Activated CD8-positive, alpha-beta T cell treated with anti-CD3 and anti-CD28 coated beads, Interleukin-2, amount 10 ng/mL, durations not matched to agents 7 days and 5 days (primary cell): Measurements from ENCODE around the gene BCAS1. TPM values are rescaled to one million over a fixed set of nuclear protein-coding genes. Genes with fewer than 3 reads are reported as not detected.

Experiments
- ATAC-seq: fragments of 150-1000 bp; cut with Tn5 transposase; one replicate; pipeline ENCODE4 v1.10.0; 2021; ENCODE audit warnings: moderate library complexity
- CTCF ChIA-PET: fragments of 350-600 bp; sonication (Branson Sonifier 250); formaldehyde crosslinking; loops from one replicate; lab custom pipeline; 2021; ENCODE audit warnings: antibody characterized with exemption; lab: Charles Lee
- POLR2A ChIA-PET: fragments of 350-600 bp; sonication (Branson Sonifier 250); formaldehyde crosslinking; loops from one replicate; lab custom pipeline; 2021; ENCODE audit warnings: antibody characterized with exemption; lab: Charles Lee
- DNase-seq: peaks from one replicate; pipeline ENCODE4 v3.0.0-alpha.2; 2020
- H3K27ac Mint-ChIP-seq: one replicate; pipeline ENCODE4 v1.8.0; 2021; ENCODE audit warnings: mild to moderate bottlenecking, mixed read lengths
- H3K27me3 Mint-ChIP-seq: one replicate; pipeline ENCODE4 v1.8.0; 2021; ENCODE audit warnings: low read depth, mixed read lengths
- H3K36me3 Mint-ChIP-seq: one replicate; pipeline ENCODE4 v1.8.0; 2021; ENCODE audit warnings: low read depth, mixed read lengths
- H3K4me1 Mint-ChIP-seq: one replicate; pipeline ENCODE4 v1.8.0; 2021; ENCODE audit warnings: low read depth, mixed read lengths
- H3K4me3 Mint-ChIP-seq: one replicate; pipeline ENCODE4 v1.8.0; 2021; ENCODE audit warnings: mild to moderate bottlenecking, mixed read lengths
- H3K9me3 Mint-ChIP-seq: one replicate; pipeline ENCODE4 v1.8.0; 2022; ENCODE audit warnings: mixed read lengths; ENCODE audit not compliant: insufficient read depth
- total RNA-seq, 2 experiments: library from RNA; stranded (reverse); gene quantifications; one replicate each; pipeline ENCODE4 v1.2.3, GENCODE V29; 2021

Gene BCAS1, protein sequence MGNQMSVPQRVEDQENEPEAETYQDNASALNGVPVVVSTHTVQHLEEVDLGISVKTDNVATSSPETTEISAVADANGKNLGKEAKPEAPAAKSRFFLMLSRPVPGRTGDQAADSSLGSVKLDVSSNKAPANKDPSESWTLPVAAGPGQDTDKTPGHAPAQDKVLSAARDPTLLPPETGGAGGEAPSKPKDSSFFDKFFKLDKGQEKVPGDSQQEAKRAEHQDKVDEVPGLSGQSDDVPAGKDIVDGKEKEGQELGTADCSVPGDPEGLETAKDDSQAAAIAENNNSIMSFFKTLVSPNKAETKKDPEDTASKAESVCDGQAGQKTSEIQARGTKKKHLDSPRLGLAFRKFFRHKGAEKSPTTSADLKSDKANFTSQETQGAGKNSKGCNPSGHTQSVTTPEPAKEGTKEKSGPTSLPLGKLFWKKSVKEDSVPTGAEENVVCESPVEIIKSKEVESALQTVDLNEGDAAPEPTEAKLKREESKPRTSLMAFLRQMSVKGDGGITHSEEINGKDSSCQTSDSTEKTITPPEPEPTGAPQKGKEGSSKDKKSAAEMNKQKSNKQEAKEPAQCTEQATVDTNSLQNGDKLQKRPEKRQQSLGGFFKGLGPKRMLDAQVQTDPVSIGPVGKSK
- not detected for total RNA-seq

DNA sequence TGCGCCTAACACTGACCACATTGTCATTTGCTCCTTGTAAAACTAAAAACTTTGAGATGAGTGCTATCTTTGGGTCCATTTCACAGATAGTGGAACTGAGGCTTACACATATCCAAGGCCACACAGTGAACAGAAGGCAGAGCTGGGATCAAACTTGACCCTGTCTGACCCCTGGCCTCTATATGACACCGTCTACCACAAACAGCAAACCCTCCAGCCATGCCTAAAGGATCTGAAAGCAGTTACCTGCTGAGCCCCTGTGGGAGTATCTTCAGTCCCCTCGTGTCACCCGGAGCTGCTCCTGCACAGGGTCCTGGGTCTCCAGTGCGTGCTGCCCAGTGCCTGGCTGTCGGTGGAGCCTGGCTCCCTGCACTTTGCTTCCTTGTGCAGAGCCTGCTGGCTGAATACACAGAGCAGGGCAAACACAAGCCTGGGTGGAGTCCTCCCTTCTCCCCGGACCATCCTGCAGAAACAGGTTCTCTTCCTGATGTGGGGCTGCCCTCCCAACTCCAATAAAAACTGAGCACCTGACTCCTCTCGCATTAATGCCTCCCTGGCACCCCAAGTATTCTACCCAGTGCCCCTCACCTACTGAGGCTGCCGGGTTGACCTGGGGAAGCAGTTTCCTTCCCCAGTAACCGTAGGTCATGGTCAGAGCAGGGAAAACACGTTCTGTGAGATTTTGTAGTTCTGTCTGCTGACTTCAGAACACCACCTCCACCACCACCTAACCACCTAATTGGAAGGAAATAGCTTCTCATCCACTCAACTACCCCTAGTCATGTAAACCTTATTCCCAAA is at the start of gene BCAS1:
BCAS1 (minus strand) TSS at position 408 of the 801 bp plus-strand sequence. CDS start 11,876 bp downstream, outside the sequence.
- Mint-ChIP-seq H3K4me3 (no peak within 1 kb of the TSS), H3K9me3 (no peaks in the 10 kb centered on the region), H3K4me1 (peaks cover 4% of the 10 kb centered on the region), H3K36me3 (no peaks in the 10 kb centered on the region), H3K27ac (no peak within 1 kb of the TSS), H3K27me3 (no peaks in the 10 kb centered on the region)
- no peak for DNase-seq
- ChIA-PET CTCF (interaction anchor here (1.1 to 2.7 kb wide), 3 partner anchors 8 to 28 kb away, joined by 3 to 11 read pairs (median 4); no protein-coding TSS in a partner anchor), POLR2A (no interaction called here)
- ATAC-seq, result no peak

DNA sequence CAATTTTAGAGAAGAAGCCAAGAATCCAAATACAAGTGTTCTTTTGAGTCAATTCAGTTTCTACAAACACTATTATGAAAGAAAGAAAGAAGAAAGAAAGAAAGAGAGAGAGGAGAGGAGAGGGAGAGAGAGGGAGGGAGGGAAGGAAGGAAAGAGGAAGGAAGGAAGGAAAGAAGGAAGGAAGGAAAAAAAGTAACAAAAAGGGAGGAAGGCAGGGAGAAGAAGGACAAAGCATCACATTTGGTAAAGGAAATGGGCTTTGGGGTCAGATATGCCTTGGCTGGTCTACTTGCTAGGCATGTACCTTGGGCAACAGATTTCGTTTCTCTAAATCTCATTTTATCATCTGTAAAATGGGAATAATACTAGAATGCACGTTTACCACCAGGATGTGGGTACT is 49.4 kb upstream of the BCAS1 start:
- Mint-ChIP-seq H3K27me3 (no peaks in the 10 kb centered on the region), H3K27ac (no peak overlapping the region), H3K36me3 (no peaks in the 10 kb centered on the region), H3K4me1 (no peaks in the 10 kb centered on the region), H3K9me3 (no peaks in the 10 kb centered on the region), H3K4me3 (no peak overlapping the region)
- CTCF ChIA-PET, result no interaction called here
- POLR2A ChIA-PET, result no interaction called here
- DNase-seq (no peak), ATAC-seq (no peak)

DNA sequence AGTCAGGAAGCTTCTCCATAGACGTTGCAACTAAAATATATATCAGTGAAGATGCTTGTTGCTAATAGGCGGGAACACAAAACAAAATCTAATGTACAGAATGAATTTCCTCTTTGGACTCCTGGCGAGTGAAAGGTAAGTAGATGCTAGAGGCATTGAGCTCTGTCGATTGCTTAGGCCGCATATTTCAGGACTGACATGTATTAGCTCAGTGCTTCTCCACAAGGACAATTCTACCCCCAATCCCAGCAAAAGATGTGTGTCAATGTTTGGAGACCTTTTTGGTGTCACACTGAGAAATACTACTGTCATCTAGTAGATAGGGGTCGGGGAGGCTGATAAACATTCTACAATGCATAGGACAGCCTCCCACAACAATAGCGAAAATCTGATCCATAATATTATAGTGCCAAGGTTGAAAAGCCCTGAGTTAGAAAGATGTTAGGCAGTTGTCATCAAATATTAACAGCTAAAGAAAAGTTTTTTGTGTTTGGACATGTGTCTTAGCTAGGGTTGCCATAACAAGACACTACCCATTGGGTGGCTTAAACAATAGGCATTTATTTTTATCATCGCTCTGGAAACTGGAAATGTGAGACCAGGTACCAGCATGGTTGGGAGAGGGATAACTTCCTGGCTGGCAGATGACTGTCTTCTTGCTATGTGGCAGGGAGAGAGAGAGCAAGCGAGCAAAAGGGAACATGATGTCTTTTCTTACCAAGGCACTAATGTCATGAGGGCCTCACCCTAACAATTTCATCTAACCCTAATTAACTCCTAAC is 48.0 kb upstream of the BCAS1 start:
- Mint-ChIP-seq H3K27ac (no peak overlapping the region), H3K4me3 (no peak overlapping the region), H3K4me1 (no peaks in the 10 kb centered on the region), H3K36me3 (no peaks in the 10 kb centered on the region), H3K9me3 (no peaks in the 10 kb centered on the region), H3K27me3 (no peaks in the 10 kb centered on the region)
- POLR2A ChIA-PET, result no interaction called here
- DNase-seq (no peak), ATAC-seq (no peak)
- CTCF ChIA-PET, result no interaction called here

DNA sequence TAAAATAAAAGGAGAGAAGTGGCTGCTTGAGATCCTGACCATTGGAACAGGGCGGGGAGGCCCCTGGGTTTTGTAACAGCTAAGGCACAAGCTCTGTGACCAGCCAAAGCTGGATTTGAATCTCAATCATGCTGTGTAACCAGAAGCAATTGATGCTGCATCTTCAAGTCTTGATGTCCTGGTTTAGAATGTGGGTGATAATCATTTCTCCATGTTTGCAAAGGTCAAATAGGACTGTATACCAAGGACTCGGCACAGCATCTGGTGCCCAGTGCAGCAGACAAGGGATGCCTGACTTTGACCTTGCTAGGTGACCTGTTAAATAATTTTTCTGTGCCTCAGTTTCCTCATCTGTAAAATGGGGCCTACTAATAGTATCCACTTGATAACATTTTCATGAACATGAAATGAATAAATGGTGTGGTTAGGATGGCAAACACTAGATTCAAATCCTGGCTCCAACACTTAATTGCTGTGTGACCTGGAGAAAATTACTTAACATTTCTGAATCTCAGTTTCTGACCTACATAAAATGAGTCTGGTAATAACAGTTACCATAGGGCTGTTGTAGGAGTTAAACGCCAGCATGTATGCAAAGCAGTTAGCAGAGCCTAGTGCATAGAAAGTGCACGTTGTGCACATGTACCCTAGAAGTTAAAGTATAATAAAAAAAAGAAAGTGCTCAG is 46.3 kb upstream of the BCAS1 start:
- no peak overlapping the region for H3K27ac Mint-ChIP-seq
- H3K9me3 Mint-ChIP-seq, result no peaks in the 10 kb centered on the region
- H3K4me3 Mint-ChIP-seq, result no peak overlapping the region
- DNase-seq, result no peak
- no peaks in the 10 kb centered on the region for H3K4me1 Mint-ChIP-seq
- no peaks in the 10 kb centered on the region for H3K27me3 Mint-ChIP-seq
- CTCF ChIA-PET, result no interaction called here
- no peak for ATAC-seq
- no peaks in the 10 kb centered on the region for H3K36me3 Mint-ChIP-seq
- POLR2A ChIA-PET, result no interaction called here

DNA sequence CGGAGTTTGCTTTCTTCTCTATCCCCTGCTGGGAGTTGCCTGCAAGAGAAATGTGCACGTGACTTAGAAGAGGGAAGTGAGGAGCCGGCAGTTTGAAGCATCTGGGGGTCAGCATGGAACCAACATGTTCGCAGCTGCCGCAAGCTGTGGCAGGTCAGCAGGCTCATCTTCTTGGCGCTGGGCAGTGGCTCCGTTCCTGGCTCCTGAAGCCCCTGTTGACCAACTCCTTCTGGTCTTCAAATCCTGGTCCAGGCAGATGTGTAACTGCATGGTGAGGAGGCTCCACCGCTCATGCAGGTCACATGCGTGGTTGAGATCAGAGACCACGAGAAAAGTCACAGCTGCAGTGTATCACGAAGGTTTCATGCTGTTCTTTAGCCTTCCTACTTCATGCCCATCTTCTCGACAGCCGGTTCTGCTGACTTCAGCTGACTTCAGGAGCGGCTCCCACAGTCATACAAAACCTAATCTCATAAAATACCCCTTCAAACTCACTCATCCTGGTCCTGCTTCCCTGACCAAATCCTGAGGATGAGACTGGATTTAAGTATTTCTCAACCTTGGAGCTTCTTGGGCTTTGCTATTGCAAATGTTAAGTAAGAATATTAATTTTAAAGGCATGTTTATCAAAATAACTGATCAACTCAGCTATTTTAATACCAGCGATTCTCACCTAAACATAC is 44.9 kb upstream of the BCAS1 start:
- Mint-ChIP-seq H3K27ac (no peak overlapping the region), H3K4me3 (no peak overlapping the region), H3K27me3 (no peaks in the 10 kb centered on the region), H3K9me3 (no peaks in the 10 kb centered on the region), H3K4me1 (no peaks in the 10 kb centered on the region), H3K36me3 (no peaks in the 10 kb centered on the region)
- CTCF ChIA-PET, result interaction anchor here (1.4 to 1.6 kb wide), 2 partner anchors 11 to 84 kb away, joined by 8 to 13 read pairs; no protein-coding TSS in a partner anchor
- POLR2A ChIA-PET, result no interaction called here
- ATAC-seq (no peak), DNase-seq (no peak)

DNA sequence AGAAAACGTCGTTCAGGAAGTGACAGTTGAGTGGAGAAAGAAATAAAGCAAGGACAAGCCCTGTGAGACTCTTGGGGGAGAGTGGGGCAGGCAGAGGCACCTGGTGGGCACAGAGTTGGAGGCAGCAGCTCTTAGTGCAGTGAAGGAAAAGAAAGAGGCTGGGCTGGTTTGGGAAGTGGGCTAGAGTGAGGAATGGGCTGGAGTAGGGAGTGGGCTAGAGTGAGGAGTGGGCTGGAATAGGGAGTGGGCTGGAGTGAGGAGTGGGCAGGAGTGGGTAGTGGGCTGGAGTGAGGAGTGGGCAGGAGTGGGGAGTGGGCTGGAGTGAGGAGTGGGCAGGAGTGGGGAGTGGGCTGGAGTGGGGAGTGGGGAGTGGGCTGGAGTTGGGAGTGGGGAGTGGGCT is 43.7 kb upstream of the BCAS1 start:
- CTCF ChIA-PET, result no interaction called here
- POLR2A ChIA-PET, result no interaction called here
- ATAC-seq, result no peak
- no peak overlapping the region for H3K27ac Mint-ChIP-seq
- no peak for DNase-seq
- H3K4me3 Mint-ChIP-seq, result no peak overlapping the region
- H3K27me3 Mint-ChIP-seq, result no peaks in the 10 kb centered on the region
- H3K9me3 Mint-ChIP-seq, result no peaks in the 10 kb centered on the region
- H3K4me1 Mint-ChIP-seq, result no peaks in the 10 kb centered on the region
- no peaks in the 10 kb centered on the region for H3K36me3 Mint-ChIP-seq

DNA sequence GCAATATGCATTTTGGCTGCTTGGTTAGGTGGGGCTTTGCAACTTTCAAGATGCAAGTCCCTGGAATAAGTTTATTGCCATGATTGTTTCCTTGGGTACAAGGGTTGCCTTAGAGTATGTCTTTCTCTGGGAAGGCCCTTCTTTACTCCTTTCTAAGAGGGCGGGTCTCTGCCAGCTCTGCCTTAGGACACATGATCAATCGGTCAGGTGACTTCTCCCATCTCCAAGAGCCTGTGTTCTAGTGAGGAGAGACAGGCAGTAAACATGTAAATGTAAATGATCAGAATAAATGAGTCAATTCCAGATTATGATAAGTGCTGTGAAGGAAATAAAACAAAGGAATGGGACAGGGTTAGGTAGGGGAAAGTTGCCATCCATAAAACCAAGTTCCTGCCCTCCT is 43.2 kb upstream of the BCAS1 start:
- POLR2A ChIA-PET, result no interaction called here
- CTCF ChIA-PET, result no interaction called here
- Mint-ChIP-seq H3K4me3 (no peak overlapping the region), H3K27ac (no peak overlapping the region), H3K9me3 (no peaks in the 10 kb centered on the region), H3K4me1 (no peaks in the 10 kb centered on the region), H3K36me3 (no peaks in the 10 kb centered on the region), H3K27me3 (no peaks in the 10 kb centered on the region)
- no peak for ATAC-seq
- DNase-seq, result no peak

DNA sequence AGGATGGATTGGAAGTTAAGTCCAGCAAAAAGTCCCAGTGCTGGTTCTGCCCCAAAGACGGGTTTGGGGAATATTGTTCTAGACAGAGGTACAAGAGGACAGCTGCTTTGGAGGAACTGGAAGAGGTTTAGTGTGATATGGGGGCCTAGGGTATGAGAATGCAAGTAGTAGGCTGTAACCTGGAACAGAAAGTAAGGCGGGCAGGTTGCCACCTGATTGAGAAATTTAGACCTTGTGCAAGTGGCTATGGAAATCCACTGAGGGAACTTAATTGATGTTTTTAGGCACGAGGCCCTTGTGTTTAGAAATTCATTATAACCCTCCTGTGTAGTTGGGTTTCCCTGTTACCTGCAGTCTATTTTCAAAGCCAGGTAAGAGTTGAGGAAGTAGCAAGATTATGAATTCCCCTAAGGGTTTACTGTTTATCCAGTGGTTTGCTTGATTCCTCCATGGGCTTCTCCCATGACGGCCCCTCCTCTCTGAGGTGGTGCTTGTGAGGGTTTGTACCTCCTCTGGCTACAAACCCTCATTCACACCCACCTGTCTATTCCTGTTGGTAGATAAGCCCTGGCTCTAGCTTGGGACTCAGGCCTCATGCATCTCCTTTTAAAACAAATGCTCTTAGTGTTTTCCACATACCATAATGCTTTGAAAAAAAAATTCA is 42.0 kb upstream of the BCAS1 start:
- no peak for DNase-seq
- ATAC-seq, result no peak
- H3K9me3 Mint-ChIP-seq, result no peaks in the 10 kb centered on the region
- no peaks in the 10 kb centered on the region for H3K36me3 Mint-ChIP-seq
- ChIA-PET POLR2A (no interaction called here), CTCF (interaction anchor here (1.0 kb wide), 1 partner anchor 9 kb away, joined by 4 read pairs; no protein-coding TSS in a partner anchor)
- H3K27ac Mint-ChIP-seq, result no peak overlapping the region
- H3K4me1 Mint-ChIP-seq, result no peaks in the 10 kb centered on the region
- peaks cover 3% of the 10 kb centered on the region for H3K27me3 Mint-ChIP-seq
- H3K4me3 Mint-ChIP-seq, result no peak overlapping the region

DNA sequence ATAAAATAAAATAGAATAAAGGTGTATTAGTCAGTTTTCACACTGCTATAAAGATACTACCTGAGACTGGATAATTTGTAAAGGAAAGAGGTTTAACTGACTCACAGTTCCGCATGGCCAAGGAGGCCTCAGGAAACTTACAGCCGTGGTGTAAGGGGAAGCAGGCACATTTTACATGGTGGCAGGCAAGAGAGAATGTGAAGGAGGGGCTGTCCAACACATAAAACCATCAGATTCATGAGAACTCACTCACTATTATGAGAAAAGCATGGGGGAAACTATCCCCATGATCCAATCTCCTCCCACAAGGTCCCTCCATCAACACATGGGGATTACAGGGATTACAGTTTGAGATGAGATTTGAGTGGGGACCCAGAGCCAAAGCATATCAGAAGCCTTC is 41.1 kb upstream of the BCAS1 start:
- CTCF ChIA-PET, result interaction anchor here (1.0 kb wide), 1 partner anchor 8 kb away, joined by 4 read pairs; no protein-coding TSS in a partner anchor
- Mint-ChIP-seq H3K27me3 (peaks cover 9% of the 10 kb centered on the region), H3K4me3 (no peak overlapping the region), H3K4me1 (no peaks in the 10 kb centered on the region), H3K27ac (no peak overlapping the region), H3K9me3 (no peaks in the 10 kb centered on the region), H3K36me3 (no peaks in the 10 kb centered on the region)
- DNase-seq (no peak), ATAC-seq (no peak)
- POLR2A ChIA-PET, result no interaction called here

DNA sequence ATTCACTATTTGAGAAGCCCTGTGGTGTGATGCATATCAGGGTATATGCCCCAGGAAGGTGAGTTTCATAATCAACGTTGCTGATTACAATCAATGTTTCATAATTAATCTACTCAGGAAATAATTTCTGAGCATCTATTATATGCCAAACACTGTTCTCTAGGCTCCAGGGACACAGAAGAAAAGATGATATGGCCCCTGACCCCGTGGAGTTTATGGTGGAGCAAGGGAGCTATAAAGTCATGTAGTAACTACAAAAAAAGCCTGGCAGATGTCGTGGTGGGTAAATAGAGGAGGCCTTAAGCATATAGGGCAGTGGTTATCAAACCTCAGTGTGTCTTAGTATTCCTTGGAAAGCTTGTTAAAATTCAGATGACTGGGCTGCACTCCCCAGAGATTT is 40.1 kb upstream of the BCAS1 start:
- Mint-ChIP-seq H3K4me1 (no peaks in the 10 kb centered on the region), H3K9me3 (no peaks in the 10 kb centered on the region), H3K27me3 (peaks cover 13% of the 10 kb centered on the region), H3K36me3 (no peaks in the 10 kb centered on the region), H3K4me3 (no peak overlapping the region), H3K27ac (no peak overlapping the region)
- ATAC-seq (no peak), DNase-seq (no peak)
- CTCF ChIA-PET, result interaction anchor here (1.0 kb wide), 1 partner anchor 12 kb away, joined by 3 read pairs; no protein-coding TSS in a partner anchor
- POLR2A ChIA-PET, result no interaction called here
